H7 (cell line): Measurements from ENCODE around the gene CCDC57. TPM values are rescaled to one million over a fixed set of nuclear protein-coding genes. Genes with fewer than 3 reads are reported as not detected.

Source experiments
- DNase-seq: peaks from one replicate; pipeline ENCODE4 v3.0.0; 2012
- H3K27me3 ChIP-seq: 2 replicates; pipeline ENCODE4 v1.6.0; 2011; ENCODE audit warnings: mild to moderate bottlenecking, low read length; ENCODE audit not compliant: control insufficient read depth, insufficient read depth
- H3K36me3 ChIP-seq: replicated peaks from 2 replicates; pipeline ENCODE4 v1.5.1; 2011; ENCODE audit warnings: low read length; ENCODE audit not compliant: control insufficient read depth, insufficient read depth
- H3K4me3 ChIP-seq: 2 replicates; pipeline ENCODE4 v1.5.1; 2011; ENCODE audit warnings: low read depth, mild to moderate bottlenecking, control low read depth, low read length, moderate library complexity; ENCODE audit not compliant: insufficient read depth
- total RNA-seq: library from RNA; depleted of rRNA; stranded (reverse); fragments of >200 nt; shearing (Covaris generic); gene quantifications from 2 replicates; pipeline ENCODE4 v1.2.3, GENCODE V29; 2014

Gene CCDC57
- total RNA-seq, 1 experiment from 2014 or later = 3.7 TPM

DNA sequence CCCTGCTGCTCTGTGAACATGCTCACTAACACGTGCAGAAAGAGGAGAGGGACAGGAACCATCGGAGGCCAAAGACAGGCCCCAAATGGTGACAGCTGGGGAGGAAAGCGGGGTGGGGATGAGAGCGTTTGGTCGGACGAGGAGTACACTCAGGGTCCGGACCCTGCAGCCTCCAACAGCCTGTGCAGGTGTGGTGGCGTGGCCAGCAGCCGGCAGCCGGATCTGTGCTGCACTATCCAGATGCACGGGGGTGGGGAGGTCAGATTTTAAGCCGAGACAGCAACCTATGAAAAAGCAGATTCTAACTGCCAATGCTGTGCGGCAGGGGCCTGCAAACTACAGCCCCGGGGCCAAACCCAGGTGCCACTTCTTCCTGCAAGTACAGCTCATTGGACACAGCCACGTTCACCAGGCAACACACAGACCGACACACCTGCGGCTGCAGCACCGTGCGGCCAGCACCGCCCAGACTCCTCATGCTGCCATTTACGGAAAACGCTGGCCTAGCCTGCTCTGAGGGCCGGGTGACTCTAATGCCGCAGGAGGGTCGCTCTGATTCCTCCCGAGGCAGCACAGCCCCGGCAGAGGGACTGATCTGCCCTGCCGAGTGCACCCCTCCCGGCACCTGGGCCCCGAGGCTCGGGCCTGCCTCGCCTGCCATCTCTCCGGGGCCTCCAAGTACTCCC is 37.4 kb upstream of the CCDC57 start:
- DNase-seq = no peak
- no peak overlapping the region for H3K4me3 ChIP-seq
- H3K27me3 ChIP-seq = no peaks in the 10 kb centered on the region
- peaks cover 61% of the 10 kb centered on the region for H3K36me3 ChIP-seq

DNA sequence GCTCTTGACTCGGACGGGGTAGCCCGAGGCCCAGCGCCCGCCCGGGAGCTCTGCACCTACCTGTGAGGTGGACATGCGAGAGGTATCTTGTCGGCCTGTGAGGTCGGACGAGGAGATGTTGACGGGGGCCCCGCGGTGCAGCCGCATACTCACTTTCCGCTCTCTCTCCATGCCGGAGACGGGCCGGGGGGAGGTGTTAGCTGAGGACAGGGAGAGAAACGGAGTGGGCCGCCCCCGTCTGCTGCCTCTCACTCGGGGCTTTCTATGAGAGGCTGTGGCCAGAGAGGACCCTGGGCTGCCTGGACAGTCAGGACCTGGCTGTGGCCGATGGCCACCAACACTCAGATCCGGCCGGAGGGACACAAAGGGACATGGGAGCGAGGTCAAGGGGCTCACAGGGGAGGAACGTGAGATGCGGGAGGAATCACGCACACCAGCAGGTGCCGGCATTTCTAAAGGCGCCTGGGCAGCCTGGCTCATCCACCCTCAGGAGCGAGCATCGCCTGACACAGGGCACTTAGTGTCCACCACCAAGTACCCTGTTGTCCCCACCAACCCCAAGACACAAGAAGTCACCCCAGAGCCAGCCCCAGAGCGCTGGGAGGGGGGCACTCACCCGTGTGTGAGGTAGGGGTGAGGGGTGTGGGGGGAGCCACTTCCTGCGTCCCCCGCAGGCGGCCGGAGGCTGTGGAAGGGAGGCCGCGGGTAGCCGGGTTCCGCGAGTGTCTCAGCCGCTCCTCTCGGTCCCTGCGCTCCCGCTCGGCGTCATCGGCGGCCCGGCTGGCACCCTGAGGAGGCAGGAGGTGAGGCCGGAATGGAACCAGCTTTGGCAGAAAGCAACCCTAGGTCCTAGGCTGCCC is 36.4 kb upstream of the CCDC57 start:
- DNase-seq = no peak
- Histone ChIP-seq H3K27me3 (no peaks in the 10 kb centered on the region), H3K4me3 (no peak overlapping the region), H3K36me3 (peaks cover 66% of the 10 kb centered on the region)

DNA sequence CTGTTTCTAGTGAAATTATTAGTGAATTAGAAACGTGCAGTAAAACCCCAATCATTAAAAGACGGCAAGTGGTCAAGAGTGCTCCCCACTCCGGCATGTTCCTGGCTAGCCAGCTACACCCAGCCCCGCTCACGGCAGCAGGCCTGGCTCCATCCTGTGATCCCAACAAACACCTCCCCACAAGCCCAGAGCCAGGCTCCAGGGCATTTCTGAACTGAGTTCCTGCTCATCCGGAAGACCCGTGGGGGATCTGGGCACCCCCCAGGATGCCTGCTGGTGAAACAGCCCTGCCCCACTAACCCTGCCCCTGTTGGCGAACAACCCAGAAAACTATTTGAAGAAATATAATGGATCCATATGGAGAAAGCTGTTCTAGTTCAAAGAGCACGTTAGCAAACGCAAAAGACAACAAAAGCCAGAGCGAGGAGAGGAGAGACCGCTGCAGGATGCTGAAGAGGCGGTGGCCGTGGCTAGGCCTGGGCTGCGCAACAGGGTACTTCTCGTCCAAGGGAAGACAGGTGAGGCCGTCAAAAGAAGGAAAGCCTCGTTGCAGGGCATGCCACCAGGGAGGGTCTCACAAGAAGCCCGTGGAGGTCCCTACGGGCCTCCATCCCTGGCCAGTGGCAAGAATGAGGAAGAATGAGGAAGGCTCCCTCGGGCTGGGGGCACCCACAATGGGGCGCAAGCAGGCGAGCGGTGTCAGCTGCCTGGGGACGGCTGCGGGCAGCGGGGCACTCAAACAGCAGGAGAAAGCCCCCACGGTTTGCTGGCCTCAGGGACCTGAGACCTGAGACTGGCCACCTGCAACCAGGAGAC is 35.4 kb upstream of the CCDC57 start:
- DNase-seq = no peak
- Histone ChIP-seq H3K36me3 (peaks cover 70% of the 10 kb centered on the region), H3K4me3 (no peak overlapping the region), H3K27me3 (no peaks in the 10 kb centered on the region)

DNA sequence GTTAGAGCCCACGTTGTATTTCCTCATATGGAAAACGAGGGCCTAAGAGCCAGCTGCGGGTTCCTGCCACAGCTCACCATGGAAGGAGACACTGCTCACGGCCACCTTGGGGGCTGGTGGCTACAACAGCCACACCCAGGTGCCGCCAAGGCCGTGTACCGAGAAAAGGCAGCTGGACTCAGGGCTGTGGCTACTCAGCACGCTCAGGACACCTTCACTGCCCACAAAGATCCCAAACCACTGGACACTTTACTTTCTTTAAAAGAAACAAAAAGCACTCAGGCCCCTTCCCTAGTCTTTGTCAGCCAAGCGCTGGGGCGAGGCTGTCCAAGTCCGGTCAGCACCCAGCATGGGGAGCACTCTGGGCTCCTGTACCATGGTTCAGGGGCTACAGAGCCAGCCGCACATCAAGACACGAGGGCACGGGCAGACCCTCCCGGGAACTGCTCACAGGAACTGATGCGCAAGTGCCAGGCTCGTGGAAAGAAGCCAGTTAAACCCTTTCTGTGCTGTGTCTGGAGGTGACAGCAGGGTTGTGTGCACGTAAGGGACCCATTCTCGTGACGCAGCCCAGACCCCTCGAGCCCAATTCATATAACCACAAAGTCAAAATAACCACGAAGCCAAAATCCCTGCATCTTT is 34.7 kb upstream of the CCDC57 start:
- H3K36me3 ChIP-seq = peaks cover 66% of the 10 kb centered on the region
- H3K4me3 ChIP-seq = no peak overlapping the region
- H3K27me3 ChIP-seq = no peaks in the 10 kb centered on the region

DNA sequence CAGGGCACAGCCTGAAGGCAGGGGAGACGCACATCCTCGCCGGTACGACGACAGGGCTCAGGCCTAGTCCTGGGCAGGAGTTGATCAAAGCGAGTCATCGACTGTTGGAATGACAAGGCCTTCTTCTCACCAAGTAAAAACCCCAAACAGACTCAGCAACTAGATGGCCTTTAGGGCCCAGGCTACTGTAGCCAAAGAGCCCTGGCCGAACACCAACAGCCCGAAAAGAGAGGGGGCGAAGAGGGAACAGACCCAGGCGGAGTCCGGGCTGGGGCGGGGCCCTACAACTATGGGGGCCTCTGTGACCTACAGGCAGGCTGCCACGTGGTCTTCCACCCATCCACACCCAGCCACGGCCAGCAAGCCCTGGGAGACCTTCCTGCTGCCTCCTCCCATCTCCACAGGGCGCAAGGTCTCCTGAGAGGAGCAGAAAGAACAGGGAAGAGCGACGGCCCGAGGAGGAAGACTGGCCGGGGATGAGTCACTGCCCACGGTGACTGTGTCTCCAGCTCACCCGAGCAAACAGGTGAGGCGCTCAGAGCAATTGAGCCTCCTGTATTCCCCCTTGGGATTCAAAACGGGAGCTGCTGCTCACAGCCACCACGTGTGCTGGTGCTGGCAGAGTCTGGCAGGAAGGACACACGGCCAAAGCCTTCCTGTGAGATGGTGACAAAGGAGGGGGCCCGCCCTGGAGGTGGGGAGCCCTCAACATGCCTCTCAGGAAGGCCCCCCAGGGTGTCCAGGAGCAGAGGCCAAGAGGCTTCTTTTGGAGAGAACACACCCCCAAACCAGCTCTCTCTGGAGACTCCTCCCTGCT is 33.9 kb upstream of the CCDC57 start:
- Histone ChIP-seq H3K4me3 (no peak overlapping the region), H3K27me3 (no peaks in the 10 kb centered on the region), H3K36me3 (peaks cover 61% of the 10 kb centered on the region)
- DNase-seq = peak; percentile 53

More for the DNA sequence above, 34.7 kb upstream of the CCDC57 start:
- DNase-seq = no peak

DNA sequence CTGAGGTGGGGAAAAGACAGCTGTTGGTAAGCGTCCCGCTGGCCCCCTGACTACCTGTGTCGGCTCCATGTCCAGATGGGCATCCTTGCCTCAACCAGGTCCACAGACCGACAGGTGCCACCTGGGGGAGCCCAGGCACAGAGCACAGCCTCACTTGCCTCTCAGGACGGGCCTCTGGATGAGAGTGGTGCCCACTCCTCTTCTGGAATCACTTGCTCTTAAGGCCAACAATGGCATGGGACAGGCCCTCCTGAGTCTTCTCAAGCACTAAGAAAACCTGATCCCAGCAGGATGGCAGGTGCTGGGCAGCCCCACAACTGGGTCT is 33.4 kb upstream of the CCDC57 start:
- DNase-seq = no peak
- Histone ChIP-seq H3K36me3 (peaks cover 55% of the 10 kb centered on the region), H3K4me3 (no peak overlapping the region), H3K27me3 (no peaks in the 10 kb centered on the region)

DNA sequence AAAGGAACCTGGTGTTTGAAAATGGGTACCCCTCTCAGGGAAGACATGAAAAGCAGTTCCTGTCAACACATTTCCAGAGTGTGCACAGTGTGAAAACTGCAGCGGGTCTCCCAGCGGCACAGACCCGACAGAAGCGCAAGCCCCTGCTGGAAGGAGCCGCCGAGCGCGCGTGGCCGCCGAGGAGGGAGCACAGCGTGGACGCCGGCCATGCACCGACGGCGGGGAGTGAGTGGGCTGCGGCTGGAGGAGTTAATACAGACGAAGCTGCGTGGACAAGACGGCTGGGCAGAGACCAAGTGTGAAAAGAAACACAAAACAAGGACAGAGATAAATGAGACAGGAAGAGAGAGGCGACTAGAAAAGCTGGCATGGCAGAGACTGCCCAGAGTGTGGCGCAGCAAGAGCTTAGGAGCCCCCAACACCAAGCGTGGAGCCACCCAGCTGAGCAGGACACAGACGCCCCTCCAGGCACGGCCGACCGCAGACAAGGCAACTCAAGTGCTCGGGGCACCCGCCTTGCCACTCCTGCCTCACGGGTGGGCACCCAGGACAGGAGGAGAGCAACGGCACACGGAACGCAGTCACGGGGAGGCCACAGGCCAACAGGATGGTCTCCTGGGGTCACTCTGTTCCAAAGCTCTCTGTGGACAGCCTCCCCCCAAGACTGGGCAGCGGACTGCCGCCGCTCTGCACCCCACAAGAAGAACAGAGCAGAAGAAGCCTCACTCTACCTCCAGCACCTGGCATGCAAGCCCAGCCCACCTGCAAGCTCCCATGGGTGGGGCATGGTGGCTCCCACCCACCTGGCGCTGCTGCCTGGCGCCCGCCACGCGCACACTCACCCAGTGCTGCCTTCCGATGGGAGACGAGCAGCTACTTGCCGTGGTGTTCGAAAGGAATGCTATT is 32.7 kb upstream of the CCDC57 start:
- peak; percentile 50 for DNase-seq
- Histone ChIP-seq H3K36me3 (peaks cover 49% of the 10 kb centered on the region), H3K27me3 (no peaks in the 10 kb centered on the region), H3K4me3 (no peak overlapping the region)

DNA sequence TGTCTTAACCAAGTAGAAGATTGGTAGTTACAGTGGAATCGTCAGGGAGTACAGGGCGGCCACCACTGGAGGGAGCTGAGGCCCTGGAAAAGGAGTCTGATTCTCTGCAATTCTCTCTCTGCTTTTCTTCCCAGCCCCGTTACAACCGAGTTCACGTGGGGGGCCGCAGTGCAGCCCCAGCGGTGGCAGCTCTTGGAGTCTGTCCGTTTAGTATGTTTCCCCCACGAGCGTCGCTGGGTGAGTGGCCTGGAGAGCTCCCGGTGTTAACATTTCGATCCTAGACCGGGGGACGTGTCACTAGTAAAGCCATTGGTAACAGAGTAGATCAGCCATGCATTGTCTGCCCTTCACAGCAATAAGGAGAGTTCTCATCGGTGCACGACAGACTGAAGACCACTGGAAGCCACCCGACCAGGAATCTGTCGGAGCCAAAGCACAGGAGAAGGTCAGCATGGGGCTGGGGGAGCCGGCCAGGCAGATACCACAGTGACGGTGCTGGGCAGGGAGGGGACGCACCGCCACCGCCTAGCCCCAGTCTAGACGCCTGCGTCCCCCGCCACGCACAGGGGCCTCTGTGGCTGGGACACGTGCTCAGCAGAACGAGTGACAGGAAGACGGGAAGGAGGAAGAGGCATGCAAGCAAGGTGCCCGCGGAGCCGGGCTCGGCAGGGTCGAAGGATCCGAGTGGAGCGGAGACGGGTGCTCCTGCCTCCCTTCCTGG is 31.9 kb upstream of the CCDC57 start:
- peak; percentile 79 for DNase-seq
- Histone ChIP-seq H3K36me3 (peaks cover 46% of the 10 kb centered on the region), H3K27me3 (no peaks in the 10 kb centered on the region), H3K4me3 (no peak overlapping the region)

DNA sequence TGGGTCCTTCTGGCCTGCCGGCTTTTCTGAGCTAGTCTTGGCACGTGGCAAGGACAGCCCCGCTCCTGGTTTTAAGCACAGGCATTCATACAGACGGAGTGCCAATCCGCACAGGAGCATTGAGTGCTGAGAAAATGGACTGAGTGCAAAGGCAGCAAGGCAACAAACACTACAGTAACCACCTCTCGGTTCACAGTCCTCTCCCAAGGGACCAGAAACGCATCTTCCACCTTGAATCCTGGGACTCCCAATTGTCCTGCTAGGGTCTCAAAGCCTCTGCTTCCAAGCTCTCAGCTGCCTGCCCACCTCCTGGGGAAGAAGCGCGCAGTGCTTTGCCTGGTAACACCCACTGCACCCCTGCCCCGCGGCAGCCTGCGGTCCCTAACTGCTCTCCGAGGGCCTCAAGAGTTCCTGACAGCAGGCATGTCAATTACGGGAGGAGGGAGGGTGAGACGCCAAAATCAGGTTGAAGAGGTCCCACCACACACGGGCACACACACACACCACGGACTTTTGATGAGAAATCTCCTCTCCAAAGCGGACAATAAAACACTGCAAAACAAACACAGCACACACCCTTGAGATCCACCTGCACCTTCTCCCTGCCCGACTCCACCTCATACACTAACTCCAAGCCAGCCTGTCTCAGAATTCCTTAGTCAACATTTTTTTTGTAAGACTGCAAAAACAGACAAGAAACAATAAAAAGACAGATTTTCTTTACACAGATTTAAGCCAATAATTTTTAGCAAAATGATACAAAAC is 31.2 kb upstream of the CCDC57 start:
- H3K36me3 ChIP-seq = peaks cover 43% of the 10 kb centered on the region

DNA sequence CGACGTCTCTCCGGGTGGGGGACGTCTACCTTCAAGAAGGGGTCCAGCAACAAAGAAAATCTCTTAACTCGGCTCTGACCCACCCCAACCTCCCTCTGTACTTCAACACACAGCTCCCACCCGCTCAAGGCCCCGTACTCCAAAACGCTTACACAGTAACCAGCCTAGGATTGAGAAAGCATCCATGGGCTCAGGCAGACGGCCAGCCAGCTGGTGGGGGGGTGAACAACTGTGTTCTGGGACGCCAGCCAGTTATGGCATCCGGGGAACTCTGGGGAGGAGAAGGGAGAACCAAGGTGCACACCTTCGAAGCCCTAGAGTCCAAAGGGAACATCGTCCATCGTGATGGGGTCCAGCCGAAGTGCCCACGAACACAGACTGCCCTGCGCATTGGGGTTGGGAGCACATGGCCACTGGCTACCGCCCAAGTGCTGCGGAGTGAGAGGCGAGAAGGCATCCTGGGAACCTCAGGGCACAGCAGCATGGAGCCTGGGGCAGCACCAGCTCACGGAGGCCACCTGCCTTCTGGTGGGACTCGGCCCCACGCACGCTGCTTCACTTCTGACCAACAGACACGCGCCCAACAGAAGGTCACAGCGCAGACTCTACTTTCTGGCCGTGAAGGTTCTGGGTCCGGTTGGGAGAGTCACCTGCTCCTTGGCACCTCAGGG is 30.5 kb upstream of the CCDC57 start:
- Histone ChIP-seq H3K27me3 (no peaks in the 10 kb centered on the region), H3K36me3 (peaks cover 38% of the 10 kb centered on the region), H3K4me3 (no peak overlapping the region)
- no peak for DNase-seq

More for the DNA sequence above, 31.2 kb upstream of the CCDC57 start:
- no peaks in the 10 kb centered on the region for H3K27me3 ChIP-seq
- H3K4me3 ChIP-seq = no peak overlapping the region
- no peak for DNase-seq

DNA sequence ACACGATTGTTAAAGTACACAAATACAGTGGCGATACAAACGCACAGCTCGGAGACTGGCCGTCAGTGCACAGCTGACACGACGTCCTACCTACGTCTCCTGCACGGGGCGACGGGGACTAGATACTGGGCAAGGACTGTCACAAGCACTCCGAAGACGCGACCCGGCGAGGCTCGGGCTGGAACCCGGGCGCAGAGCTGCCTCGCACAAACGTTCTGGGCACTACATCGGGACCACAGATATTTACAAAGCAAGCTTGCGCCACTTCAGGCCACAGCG is 30.0 kb upstream of the CCDC57 start:
- H3K4me3 ChIP-seq = no peak overlapping the region
- peaks cover 34% of the 10 kb centered on the region for H3K36me3 ChIP-seq
- no peak for DNase-seq
- H3K27me3 ChIP-seq = no peaks in the 10 kb centered on the region
